Loucy (cell line): ENCODE results near the gene PDPN.

ENCODE experiments used
- H2AFZ ChIP-seq: fragments of 200-600 bp; sonication (generic); 2 replicates; pipeline ENCODE4 v1.6.0; 2016; ENCODE audit warnings: antibody characterized with exemption, mild to moderate bottlenecking, low read length, moderate library complexity
- H3F3A ChIP-seq: fragments of 200-600 bp; 2 replicates; pipeline ENCODE4 v1.6.0; 2016; ENCODE audit warnings: antibody characterized with exemption, low read depth, mild to moderate bottlenecking
- H3K27me3 ChIP-seq: fragments of 200-600 bp; sonication (generic); 2 replicates; pipeline ENCODE4 v1.6.1; 2014; ENCODE audit warnings: low read length, mild to moderate bottlenecking; ENCODE audit not compliant: insufficient read depth, poor library complexity, severe bottlenecking
- H3K36me3 ChIP-seq: fragments of 200-600 bp; sonication (generic); 2 replicates; pipeline ENCODE4 v1.6.1; 2016; ENCODE audit warnings: low read length; ENCODE audit not compliant: insufficient read depth
- H3K4me1 ChIP-seq: fragments of 200-600 bp; sonication (generic); 2 replicates; pipeline ENCODE4 v1.5.1; 2014; ENCODE audit warnings: low read length, mild to moderate bottlenecking; ENCODE audit not compliant: insufficient read depth, poor library complexity, severe bottlenecking
- H3K4me2 ChIP-seq: fragments of 200-600 bp; sonication (generic); 2 replicates; pipeline ENCODE4 v1.6.0; 2014; ENCODE audit warnings: antibody characterized with exemption, low read length, low read depth, mild to moderate bottlenecking; ENCODE audit not compliant: poor library complexity, severe bottlenecking
- H3K4me3 ChIP-seq: fragments of 200-600 bp; sonication (generic); 2 replicates; pipeline ENCODE4 v1.5.1; 2014; ENCODE audit warnings: low read length, mild to moderate bottlenecking, mixed read lengths; ENCODE audit not compliant: poor library complexity, severe bottlenecking
- H3K79me2 ChIP-seq: fragments of 200-600 bp; sonication (generic); 2 replicates; pipeline ENCODE4 v1.6.1; 2014; ENCODE audit warnings: low read length; ENCODE audit not compliant: insufficient read depth
- H3K9ac ChIP-seq: fragments of 200-600 bp; sonication (generic); 2 replicates; pipeline ENCODE4 v1.6.0; 2014; ENCODE audit warnings: mild to moderate bottlenecking, low read depth, low read length, moderate library complexity; ENCODE audit not compliant: poor library complexity, severe bottlenecking
- H3K9me2 ChIP-seq: fragments of 200-600 bp; sonication (generic); replicated peaks from 2 replicates; pipeline ENCODE4 v1.6.1; 2016; ENCODE audit warnings: low read depth, low read length, mixed read lengths
- H3K9me3 ChIP-seq: fragments of 200-600 bp; sonication (generic); 2 replicates; pipeline ENCODE4 v1.6.1; 2014; ENCODE audit warnings: mild to moderate bottlenecking, antibody characterized with exemption, low read length, low read depth; ENCODE audit not compliant: insufficient read depth
- H4K20me1 ChIP-seq: fragments of 200-600 bp; sonication (generic); 2 replicates; pipeline ENCODE4 v1.6.0; 2014; ENCODE audit warnings: antibody characterized with exemption, low read length, mild to moderate bottlenecking; ENCODE audit not compliant: insufficient read depth, poor library complexity, severe bottlenecking
- EZH2phosphoT487 ChIP-seq: fragments of 200-600 bp; IDR thresholded peaks from 2 replicates; pipeline ENCODE4 v1.6.1; 2018; ENCODE audit warnings: antibody characterized with exemption, mild to moderate bottlenecking, moderate library complexity, borderline replicate concordance
- TF ChIP-seq, protein P1 (sequence below): fragments of 200-600 bp; sonication (generic); conservative IDR thresholded peaks from 2 replicates; pipeline ENCODE4 v1.5.1; 2014; ENCODE audit warnings: mild to moderate bottlenecking, antibody characterized with exemption, low read length

The PDPN gene

DNA sequence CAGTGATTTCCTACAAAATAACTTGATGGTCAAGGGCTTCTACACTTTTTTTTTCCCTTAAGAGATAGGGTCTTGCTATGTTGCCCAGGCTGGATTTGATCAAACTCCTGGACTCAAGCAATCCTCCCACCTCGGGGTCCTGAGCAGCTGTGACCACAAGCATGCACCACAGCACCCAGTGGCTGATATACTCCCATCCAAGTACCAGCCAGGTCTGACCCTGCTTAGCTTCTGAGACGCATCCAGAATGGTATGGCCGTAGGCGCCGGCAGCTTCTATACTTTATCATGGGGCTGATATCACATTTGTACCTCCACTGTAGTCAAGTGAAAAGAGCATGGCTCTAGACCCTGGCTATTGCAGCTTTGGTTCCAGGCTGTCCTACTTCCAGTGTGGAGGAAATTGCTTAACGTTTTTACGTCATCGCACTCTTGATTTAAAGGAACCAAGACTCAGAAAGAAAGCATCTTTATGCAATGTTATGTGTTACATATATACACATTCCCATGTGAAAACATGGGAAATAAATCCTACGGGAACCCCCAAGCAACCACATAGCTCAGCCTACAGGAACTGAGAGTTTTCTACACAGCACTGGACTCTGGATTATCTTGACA lies 39.5 kb downstream of the PDPN start:
- Histone ChIP-seq H3K4me1 (no peaks in the 10 kb centered on the region), H3K9me3 (no peaks in the 10 kb centered on the region), H2AFZ (no peak overlapping the region), H3K36me3 (no peaks in the 10 kb centered on the region), H3K4me2 (no peak overlapping the region), H3K9ac (no peak overlapping the region), H4K20me1 (no peaks in the 10 kb centered on the region), H3K27me3 (no peaks in the 10 kb centered on the region), H3K4me3 (no peak overlapping the region), H3K79me2 (no peaks in the 10 kb centered on the region), H3F3A (no peaks in the 10 kb centered on the region), H3K9me2 (no peaks in the 10 kb centered on the region)
- TF ChIP-seq, protein P1, sequence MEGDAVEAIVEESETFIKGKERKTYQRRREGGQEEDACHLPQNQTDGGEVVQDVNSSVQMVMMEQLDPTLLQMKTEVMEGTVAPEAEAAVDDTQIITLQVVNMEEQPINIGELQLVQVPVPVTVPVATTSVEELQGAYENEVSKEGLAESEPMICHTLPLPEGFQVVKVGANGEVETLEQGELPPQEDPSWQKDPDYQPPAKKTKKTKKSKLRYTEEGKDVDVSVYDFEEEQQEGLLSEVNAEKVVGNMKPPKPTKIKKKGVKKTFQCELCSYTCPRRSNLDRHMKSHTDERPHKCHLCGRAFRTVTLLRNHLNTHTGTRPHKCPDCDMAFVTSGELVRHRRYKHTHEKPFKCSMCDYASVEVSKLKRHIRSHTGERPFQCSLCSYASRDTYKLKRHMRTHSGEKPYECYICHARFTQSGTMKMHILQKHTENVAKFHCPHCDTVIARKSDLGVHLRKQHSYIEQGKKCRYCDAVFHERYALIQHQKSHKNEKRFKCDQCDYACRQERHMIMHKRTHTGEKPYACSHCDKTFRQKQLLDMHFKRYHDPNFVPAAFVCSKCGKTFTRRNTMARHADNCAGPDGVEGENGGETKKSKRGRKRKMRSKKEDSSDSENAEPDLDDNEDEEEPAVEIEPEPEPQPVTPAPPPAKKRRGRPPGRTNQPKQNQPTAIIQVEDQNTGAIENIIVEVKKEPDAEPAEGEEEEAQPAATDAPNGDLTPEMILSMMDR, result no peak
- no peak for TF ChIP-seq EZH2phosphoT487

DNA sequence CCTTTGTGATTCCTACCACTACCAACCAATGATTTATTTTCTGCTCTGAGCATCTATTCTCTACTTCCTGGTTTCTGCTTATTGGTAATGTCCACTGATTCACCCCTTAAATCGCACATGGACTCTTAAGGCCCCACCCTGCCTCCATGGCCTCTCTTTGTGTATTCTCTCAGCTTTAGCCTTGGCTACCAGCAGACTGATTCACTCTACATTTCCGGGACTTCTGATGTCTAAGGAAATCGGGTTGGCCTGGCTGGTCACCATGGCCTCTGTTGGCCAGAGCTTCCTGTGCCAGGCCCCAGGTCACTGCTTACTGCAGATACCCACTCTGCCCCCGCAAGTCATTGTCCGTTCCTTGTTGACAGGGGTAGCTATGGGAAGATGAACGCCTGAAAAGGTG lies 40.9 kb downstream of the PDPN start:
- Histone ChIP-seq H3K9ac (no peak overlapping the region), H3K27me3 (no peaks in the 10 kb centered on the region), H3K4me3 (no peak overlapping the region), H3K79me2 (no peaks in the 10 kb centered on the region), H2AFZ (no peak overlapping the region), H3F3A (no peaks in the 10 kb centered on the region), H3K4me1 (no peaks in the 10 kb centered on the region), H3K9me3 (no peaks in the 10 kb centered on the region), H3K9me2 (no peaks in the 10 kb centered on the region), H3K36me3 (no peaks in the 10 kb centered on the region), H3K4me2 (no peak overlapping the region), H4K20me1 (no peaks in the 10 kb centered on the region)
- TF ChIP-seq EZH2phosphoT487, result no peak
- TF ChIP-seq, protein P1, result no peak

DNA sequence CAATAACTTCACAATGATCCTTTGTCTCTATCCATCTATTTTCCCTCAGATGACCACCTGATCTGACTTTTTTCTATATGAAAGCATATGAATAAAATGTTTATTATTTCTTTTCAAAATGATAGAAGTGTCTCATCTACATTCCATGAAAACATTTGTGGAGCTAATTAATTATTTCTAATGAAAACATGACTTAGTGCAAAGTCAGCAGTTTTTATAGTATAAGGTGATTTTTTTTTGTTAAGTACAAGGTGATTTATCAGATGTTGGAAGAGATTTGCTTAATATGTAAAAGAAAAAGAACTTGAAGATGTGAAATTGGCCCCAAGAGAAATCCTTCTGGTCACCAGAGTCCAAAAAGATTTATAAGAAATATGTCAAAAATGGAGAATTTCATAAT lies 43.5 kb downstream of the PDPN start:
- Histone ChIP-seq H3K79me2 (no peaks in the 10 kb centered on the region), H2AFZ (no peak overlapping the region), H3K9ac (no peak overlapping the region), H3K4me1 (no peaks in the 10 kb centered on the region), H4K20me1 (no peaks in the 10 kb centered on the region), H3K9me3 (no peaks in the 10 kb centered on the region), H3K27me3 (no peaks in the 10 kb centered on the region), H3K9me2 (no peaks in the 10 kb centered on the region), H3K4me2 (no peak overlapping the region), H3K4me3 (no peak overlapping the region), H3K36me3 (no peaks in the 10 kb centered on the region), H3F3A (no peaks in the 10 kb centered on the region)
- no peak for TF ChIP-seq EZH2phosphoT487
- TF ChIP-seq, protein P1, result no peak
